NCI-H1694 (cell line): ENCODE data around the gene AMN.

ENCODE experiments used
- DNase-seq: peaks from one replicate; lab custom pipeline; 2025; lab: John Stamatoyannopoulos, UW

AMN gene

GRCh38 chr14:102898776-102899515, 23.5 kb upstream of the AMN start:
- DNase-seq, result no peak

GRCh38 chr14:102899516-102899900, 23.0 kb upstream of the AMN start:
- no peak for DNase-seq

GRCh38 chr14:102900631-102901571, 21.6 kb upstream of the AMN start:
- DNase-seq, result no peak

- no peak for DNase-seq
Observed at GRCh38 chr14:102901633-102902032, 20.8 kb upstream of the AMN start.

DNA sequence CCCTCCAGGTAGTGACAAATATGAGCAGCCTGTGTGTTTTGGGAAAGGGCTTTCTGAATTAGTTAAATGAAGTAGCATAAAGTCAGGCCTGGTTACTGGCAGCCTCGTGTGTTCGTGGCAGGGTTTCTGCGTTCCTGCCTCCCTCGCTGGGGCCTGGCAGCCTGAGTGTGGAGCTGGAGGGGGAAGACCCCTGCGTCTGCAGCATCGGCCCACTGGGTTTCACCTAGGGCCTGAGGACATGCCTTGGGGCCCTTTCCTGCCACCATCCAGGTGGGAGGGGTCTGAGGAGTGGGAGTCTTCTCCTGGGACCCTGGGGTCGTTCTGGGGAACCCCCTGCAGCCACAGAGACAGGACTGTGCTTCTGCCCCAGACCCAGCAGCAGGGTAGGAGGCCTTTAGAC, 20.4 kb upstream of the AMN start:
- no peak for DNase-seq

DNA sequence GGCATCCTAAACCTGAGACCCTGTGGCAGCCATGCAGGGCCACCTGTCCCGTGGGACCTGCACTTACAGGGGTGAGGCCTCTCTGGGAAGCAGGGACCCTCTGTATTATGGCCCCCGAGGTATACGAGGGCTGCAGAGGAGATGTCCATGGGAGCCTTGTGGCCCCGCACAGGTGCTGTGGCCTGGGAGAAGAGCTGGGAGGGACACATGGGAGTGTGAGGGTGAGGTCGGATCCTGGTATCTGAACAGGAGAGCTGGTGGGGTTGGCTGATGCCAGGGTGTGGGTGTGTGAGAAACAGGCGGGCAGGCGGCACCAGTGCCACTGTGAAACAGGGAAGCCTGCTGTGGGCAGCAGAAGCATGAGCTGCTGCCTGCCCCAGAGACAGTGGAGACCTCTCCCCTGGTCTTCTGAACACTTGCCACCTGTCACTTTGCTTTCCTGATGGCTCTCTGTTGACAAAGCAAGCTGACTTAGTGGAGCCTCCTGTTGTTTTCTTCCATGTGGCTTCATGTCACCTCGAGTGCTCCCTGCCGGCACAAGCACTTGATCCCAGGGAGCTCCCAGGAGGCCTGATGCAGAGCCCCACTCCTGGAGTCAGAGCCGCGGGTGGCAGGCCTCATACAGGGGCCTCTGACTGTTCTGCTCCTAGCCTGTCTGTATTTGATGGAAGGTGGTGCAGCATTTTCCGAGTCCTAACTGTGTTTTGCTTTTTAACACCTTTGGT, 19.8 kb upstream of the AMN start:
- no peak for DNase-seq

- DNase-seq, result no peak
Observed at GRCh38 chr14:102903248-102903888, 19.1 kb upstream of the AMN start.

DNA sequence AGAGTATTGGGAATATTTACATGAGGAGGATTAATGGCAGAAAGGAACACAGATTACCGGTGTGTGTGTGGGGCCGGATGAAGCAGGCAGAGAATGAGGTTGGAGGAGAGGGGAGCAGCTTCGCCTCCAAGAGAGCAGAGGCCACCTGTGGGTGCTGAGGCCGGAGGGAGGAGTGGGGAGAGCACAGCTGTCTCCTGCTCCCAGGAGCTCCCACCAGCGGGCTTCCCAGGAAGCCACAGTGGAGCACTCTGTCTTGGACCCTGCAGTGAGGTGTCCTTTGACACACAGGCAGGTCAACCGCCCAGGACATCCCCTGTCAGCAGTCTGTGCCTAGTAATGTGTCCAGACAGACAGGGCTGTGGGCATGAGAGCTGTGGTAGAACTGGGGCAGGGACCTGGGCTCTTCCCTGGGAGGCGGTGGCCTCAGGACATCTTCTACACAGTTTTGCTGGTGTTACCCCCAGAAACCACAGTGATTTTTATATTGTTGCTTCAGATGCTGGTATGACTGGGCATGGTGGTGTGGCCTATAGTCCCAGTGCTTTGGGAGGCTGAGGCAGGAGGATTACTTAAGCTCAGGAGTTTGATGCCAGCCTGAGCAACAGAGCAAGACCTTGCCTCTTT, 18.5 kb upstream of the AMN start:
- no peak for DNase-seq

GRCh38 chr14:102905116-102906108, 17.1 kb upstream of the AMN start:
- no peak for DNase-seq

DNA sequence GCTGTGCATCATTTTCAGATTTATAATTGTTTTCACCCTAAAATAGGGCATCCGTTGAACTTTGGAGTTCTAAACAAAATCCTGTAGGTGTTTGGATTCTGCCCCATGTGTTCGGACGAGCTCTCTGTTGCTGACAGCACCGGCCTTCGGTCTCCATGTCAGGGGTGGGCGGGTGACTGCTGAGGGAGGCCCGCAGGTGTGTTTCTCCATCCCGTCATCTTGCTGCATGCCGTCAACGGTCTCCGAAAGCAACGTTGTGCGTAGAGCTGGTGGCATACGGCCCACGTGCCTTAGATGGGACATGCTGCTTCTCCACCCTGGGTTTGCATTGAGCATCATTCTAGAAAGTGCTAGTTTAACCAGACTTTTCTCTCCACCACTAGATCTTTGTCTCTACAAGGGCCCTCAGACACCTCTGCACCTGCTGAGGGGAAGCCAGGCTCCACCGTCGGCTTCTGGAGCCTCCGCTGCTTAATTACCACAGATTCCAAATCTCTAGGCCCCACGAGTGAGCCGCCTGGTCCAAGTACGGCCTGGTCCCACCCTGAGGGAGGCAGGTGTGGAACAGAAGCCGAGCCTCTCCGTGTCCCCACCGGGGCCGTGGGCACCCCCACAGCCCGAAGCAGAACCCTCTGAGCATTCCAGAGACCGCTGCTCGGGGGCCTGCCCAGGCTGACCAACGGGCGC, 15.7 kb upstream of the AMN start:
- DNase-seq, result no peak

- no peak for DNase-seq
Observed at GRCh38 chr14:102907303-102907844, 15.1 kb upstream of the AMN start.

- no peak for DNase-seq
Observed at GRCh38 chr14:102907980-102908730, 14.3 kb upstream of the AMN start.

GRCh38 chr14:102908766-102909455, 13.6 kb upstream of the AMN start:
- DNase-seq, result no peak

- no peak for DNase-seq
Observed at GRCh38 chr14:102909462-102909861, 13.0 kb upstream of the AMN start.

- no peak for DNase-seq
Observed at GRCh38 chr14:102909911-102910310, 12.6 kb upstream of the AMN start.

- no peak for DNase-seq
Observed at GRCh38 chr14:102910442-102910841, 12.0 kb upstream of the AMN start.

DNA sequence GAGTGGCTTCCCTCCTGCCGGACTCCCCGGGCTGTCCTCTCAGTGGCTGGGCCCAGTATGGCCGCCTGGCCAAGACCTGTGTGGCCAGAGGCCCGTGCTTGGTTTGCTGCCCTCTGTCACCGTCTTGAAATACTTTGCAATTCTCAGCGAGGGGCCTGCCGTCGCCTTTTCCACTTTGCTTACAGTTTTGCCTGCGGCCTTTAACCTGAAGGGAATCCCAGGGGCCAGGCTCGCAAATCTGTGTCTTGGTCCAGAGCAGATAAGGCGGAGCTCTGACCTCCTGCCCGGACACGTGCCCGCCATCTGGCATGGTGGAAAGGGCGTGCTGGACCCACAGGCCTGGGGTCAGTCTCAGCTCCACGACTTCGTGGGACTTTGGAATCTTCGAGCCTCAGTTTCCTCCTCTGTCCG, 10.9 kb upstream of the AMN start:
- no peak for DNase-seq
